ENCODE results near the gene SCARB1. TPM values are rescaled to one million over a fixed set of nuclear protein-coding genes. Genes with fewer than 3 reads are reported as not detected.

SCARB1 gene
- total and polyA plus RNA-seq, 9 of the 15 experiments (the other 6 are each of a cell fraction or from before 2014, with no cell fraction given) = 0.56 to 157 (median 52.8) TPM

DNA sequence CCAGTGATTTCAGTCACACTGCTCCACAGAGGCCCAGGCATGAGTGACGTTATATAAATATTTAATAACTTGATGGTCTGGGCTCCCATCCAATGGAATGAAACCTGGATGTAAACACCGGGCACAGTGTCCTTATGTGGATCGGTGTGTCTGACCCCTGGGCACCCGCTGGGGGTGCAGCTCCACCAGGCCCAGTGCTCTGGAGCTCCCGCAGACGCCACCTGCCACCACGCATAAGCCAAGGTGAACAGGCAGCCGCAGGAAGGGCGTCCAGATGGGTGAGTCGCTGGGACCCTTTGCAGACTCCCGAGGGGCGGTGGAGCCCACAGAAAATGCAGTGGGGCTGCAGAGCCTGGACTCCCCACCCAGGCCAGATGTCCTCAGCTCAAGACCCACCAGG, 121.6 kb downstream of the SCARB1 start:
- ATAC-seq (no peak), DNase-seq (ENCODE audit: extremely low read depth in 1 of 4, low spot score in 3 of 4) (no peak), FAIRE-seq (no peak)
- in situ Hi-C loops (cut with MboI) = no loop called here
- no TSS peak for BruUV-seq (replicated peaks)
- intact Hi-C loops (cut with micrococcal nuclease) = no loop called here
- H3K9me1 ChIP-seq (ENCODE audit: control insufficient read depth, insufficient read depth, low read length) = no peaks in the 10 kb centered on the region
- H4K20me1 ChIP-seq (replicated peaks; ENCODE audit: control insufficient read depth, insufficient read depth, low read length) = peaks cover 6% of the 10 kb centered on the region; the same call in 1 of the 2 replicates
- TF ChIP-seq, protein P1, sequence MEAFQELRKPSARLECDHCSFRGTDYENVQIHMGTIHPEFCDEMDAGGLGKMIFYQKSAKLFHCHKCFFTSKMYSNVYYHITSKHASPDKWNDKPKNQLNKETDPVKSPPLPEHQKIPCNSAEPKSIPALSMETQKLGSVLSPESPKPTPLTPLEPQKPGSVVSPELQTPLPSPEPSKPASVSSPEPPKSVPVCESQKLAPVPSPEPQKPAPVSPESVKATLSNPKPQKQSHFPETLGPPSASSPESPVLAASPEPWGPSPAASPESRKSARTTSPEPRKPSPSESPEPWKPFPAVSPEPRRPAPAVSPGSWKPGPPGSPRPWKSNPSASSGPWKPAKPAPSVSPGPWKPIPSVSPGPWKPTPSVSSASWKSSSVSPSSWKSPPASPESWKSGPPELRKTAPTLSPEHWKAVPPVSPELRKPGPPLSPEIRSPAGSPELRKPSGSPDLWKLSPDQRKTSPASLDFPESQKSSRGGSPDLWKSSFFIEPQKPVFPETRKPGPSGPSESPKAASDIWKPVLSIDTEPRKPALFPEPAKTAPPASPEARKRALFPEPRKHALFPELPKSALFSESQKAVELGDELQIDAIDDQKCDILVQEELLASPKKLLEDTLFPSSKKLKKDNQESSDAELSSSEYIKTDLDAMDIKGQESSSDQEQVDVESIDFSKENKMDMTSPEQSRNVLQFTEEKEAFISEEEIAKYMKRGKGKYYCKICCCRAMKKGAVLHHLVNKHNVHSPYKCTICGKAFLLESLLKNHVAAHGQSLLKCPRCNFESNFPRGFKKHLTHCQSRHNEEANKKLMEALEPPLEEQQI (IDR thresholded peaks at IDR 0.05) = no peak
- TF ChIP-seq SMAD1 (IDR thresholded peaks at IDR 0.05; ENCODE audit: low read depth, low read length, partially characterized antibody) = no peak
- TF ChIP-seq ZNF780A (CRISPR knock-in tag; IDR thresholded peaks at IDR 0.05) = no peak
- TF ChIP-seq GTF2A2 (tag; IDR thresholded peaks at IDR 0.05) = no peak
- TF ChIP-seq ZNF79 (CRISPR knock-in tag; IDR thresholded peaks at IDR 0.05; ENCODE audit: low read depth) = no peak
- TF ChIP-seq GABPB2 (CRISPR knock-in tag; conservative IDR thresholded peaks at IDR 0.05) = no peak
- no peak for TF ChIP-seq ZNF408 (CRISPR knock-in tag; IDR thresholded peaks at IDR 0.05; ENCODE audit: low read depth)
- ChIA-PET POLR2A (interaction anchor here (0.6 kb wide), 1 partner anchor 429 kb away, joined by 3 read pairs; no protein-coding TSS in a partner anchor), CTCF (ENCODE audit: low intra/inter-chr PET ratio) (no interaction called here)
- 0 out of 2 replicates have a peak, but pooled peaks cover 2% of the 10 kb centered on the region for H3K9me3 ChIP-seq (replicated peaks; ENCODE audit: control insufficient read depth, insufficient read depth, low read depth, low read length)
- peaks cover 0 to 2% of the 10 kb centered on the region in 2 experiments; a peak in 1 of 5 replicates for H3K27me3 ChIP-seq (ENCODE audit: control insufficient read depth in 2 of 2, insufficient read depth in 2 of 2, low read length in 2 of 2)
- H2AFZ ChIP-seq (ENCODE audit: low read depth, low read length) = no peak overlapping the region
- H3K4me3 ChIP-seq = no peak overlapping the region
- H3K4me1 ChIP-seq (replicated peaks in 1 of 2; ENCODE audit: control insufficient read depth in 2 of 2, insufficient read depth in 2 of 2, low read length in 2 of 2) = peaks cover 4 to 32% of the 10 kb centered on the region in 2 experiments; a peak in 4 of 5 replicates
- 38% methylated on average over 12 of the region's 12 CpGs for WGBS (ENCODE audit: insufficient coverage, low coverage, missing lambda C conversion rate)
- H3K79me2 ChIP-seq (ENCODE audit: control insufficient read depth, insufficient read depth, low read length) = no peaks in the 10 kb centered on the region
- peak overlapping the region in 1 of 2 experiments; percentile 40; a peak in 2 of 4 replicates for H3K9ac ChIP-seq (ENCODE audit: insufficient read depth in 1 of 2, low read depth in 2 of 2, low read length in 2 of 2)
- H3K4me2 ChIP-seq (ENCODE audit: insufficient read depth, low read length) = no peak overlapping the region
- no peaks in the 10 kb centered on the region for H3K36me3 ChIP-seq (ENCODE audit: control insufficient read depth, insufficient read depth, low read length)
- H3K27ac ChIP-seq (ENCODE audit: extremely low read depth, low read depth, low read length) = no peak overlapping the region
